Measurements from ENCODE around the gene RAD51B. TPM values are rescaled to one million over a fixed set of nuclear protein-coding genes. Genes with fewer than 3 reads are reported as not detected.

RAD51B gene
- total RNA-seq, 1 experiment from 2014 or later = 20.0 TPM

DNA sequence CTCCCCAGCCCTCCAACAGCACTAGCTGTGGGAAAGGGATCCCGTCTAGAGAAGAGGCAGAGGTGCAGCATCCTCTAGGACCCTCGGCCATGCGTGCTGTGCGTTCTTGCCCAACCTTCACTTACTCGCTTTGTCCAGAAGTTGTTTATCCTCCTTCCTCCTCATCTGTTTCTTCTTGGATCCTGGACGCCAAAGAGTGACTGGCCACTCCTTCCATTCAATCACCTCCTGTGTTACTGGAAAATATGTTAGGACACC, 832.8 kb downstream of the RAD51B start (continued):
- no peak for TF ChIP-seq POLR2AphosphoS5 (IDR thresholded peaks at IDR 0.05; ENCODE audit: low read depth, low read length)
- no peak for TF ChIP-seq SP1 (IDR thresholded peaks at IDR 0.05; ENCODE audit: low read depth)

DNA sequence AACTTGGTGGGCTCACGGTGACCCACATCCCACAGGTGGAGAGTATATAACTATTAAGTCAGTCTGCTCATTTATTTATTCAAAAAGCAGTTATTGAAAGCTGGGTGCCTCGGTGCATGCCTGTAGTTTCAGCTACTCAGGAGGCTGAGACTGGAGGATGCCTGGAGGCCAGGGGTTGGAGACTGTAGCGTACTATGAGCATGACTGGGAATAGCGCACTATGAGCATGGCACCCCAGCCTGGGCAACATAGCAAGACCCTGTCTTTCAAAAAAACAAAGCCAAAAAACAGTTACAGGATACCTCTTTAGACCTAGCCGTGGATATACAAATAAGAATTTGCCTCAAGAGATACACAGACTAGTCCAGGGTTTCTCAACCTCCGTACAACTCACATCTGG, 833.5 kb downstream of the RAD51B start:
- intact Hi-C loops (cut with micrococcal nuclease) = no loop called here
- no TSS peak for BruUV-seq (replicated peaks)
- Histone ChIP-seq H3K4me3 (replicated peaks in 1 of 2; ENCODE audit: low read depth in 1 of 2, low read length in 2 of 2) (no peak overlapping the region), H2AFZ (ENCODE audit: low read depth, low read length, poor library complexity, severe bottlenecking) (no peak overlapping the region), H3K9me3 (ENCODE audit: control insufficient read depth in 1 of 2, insufficient read depth in 1 of 2, low read depth in 1 of 2, low read length in 2 of 2) (no peaks in the 10 kb centered on the region), H3K4me1 (ENCODE audit: control insufficient read depth in 1 of 2, insufficient read depth in 2 of 2, low read length in 2 of 2) (peaks cover 9 to 16% of the 10 kb centered on the region in 2 experiments; a peak in 2 of 4 replicates), H3K27ac (ENCODE audit: low read depth, low read length) (no peak overlapping the region), H3K9ac (ENCODE audit: low read length) (no peak overlapping the region), H3K36me3 (ENCODE audit: control insufficient read depth in 1 of 2, insufficient read depth in 2 of 2, low read length in 2 of 2) (no peaks in the 10 kb centered on the region), H3K9me2 (ENCODE audit: insufficient read depth) (no peaks in the 10 kb centered on the region), H3K79me2 (ENCODE audit: insufficient read depth, low read length) (no peaks in the 10 kb centered on the region), H3K4me2 (ENCODE audit: low read length) (no peak overlapping the region), H3K27me3 (ENCODE audit: insufficient read depth, low read length) (no peaks in the 10 kb centered on the region), H4K20me1 (ENCODE audit: insufficient read depth) (no peaks in the 10 kb centered on the region)
- ATAC-seq (no peak), DNase-seq (ENCODE audit: low read depth, low spot score) (no peak)
- POLR2A ChIA-PET = no interaction called here
- RAD21 ChIA-PET (ENCODE audit: low non-redundant PET in 1 of 2, low total read pairs in 2 of 2, uncharacterized antibody in 2 of 2, unreplicated experiment in 2 of 2) = no interaction called here
- CTCF ChIA-PET = no interaction called here
- TF ChIP-seq POLR2A (IDR thresholded peaks at IDR 0.05; ENCODE audit: borderline replicate concordance, extremely low read depth, insufficient read depth, insufficient read length) = no peak
- no peak for TF ChIP-seq EGR1 (IDR thresholded peaks at IDR 0.05; ENCODE audit: low read depth)
- TF ChIP-seq ZFX (IDR thresholded peaks at IDR 0.05) = no peak
- TF ChIP-seq JUND (IDR thresholded peaks at IDR 0.05) = no peak
- no peak for TF ChIP-seq TCF7L2 (IDR thresholded peaks at IDR 0.05; ENCODE audit: borderline replicate concordance, extremely low read depth, insufficient read depth, insufficient read length)
- no peak for TF ChIP-seq SP1 (IDR thresholded peaks at IDR 0.05; ENCODE audit: low read depth)
- TF ChIP-seq, protein P1, sequence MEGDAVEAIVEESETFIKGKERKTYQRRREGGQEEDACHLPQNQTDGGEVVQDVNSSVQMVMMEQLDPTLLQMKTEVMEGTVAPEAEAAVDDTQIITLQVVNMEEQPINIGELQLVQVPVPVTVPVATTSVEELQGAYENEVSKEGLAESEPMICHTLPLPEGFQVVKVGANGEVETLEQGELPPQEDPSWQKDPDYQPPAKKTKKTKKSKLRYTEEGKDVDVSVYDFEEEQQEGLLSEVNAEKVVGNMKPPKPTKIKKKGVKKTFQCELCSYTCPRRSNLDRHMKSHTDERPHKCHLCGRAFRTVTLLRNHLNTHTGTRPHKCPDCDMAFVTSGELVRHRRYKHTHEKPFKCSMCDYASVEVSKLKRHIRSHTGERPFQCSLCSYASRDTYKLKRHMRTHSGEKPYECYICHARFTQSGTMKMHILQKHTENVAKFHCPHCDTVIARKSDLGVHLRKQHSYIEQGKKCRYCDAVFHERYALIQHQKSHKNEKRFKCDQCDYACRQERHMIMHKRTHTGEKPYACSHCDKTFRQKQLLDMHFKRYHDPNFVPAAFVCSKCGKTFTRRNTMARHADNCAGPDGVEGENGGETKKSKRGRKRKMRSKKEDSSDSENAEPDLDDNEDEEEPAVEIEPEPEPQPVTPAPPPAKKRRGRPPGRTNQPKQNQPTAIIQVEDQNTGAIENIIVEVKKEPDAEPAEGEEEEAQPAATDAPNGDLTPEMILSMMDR (IDR thresholded peaks at IDR 0.05 in 2 of 3, conservative IDR thresholded peaks at IDR 0.05 in 1 of 3; ENCODE audit: borderline replicate concordance in 1 of 3, insufficient read depth in 1 of 3, low read depth in 2 of 3, low read length in 2 of 3) = no peak
- no peak for TF ChIP-seq ZNF274 (IDR thresholded peaks at IDR 0.05; ENCODE audit: low read depth, low read length)
- TF ChIP-seq, protein P2, sequence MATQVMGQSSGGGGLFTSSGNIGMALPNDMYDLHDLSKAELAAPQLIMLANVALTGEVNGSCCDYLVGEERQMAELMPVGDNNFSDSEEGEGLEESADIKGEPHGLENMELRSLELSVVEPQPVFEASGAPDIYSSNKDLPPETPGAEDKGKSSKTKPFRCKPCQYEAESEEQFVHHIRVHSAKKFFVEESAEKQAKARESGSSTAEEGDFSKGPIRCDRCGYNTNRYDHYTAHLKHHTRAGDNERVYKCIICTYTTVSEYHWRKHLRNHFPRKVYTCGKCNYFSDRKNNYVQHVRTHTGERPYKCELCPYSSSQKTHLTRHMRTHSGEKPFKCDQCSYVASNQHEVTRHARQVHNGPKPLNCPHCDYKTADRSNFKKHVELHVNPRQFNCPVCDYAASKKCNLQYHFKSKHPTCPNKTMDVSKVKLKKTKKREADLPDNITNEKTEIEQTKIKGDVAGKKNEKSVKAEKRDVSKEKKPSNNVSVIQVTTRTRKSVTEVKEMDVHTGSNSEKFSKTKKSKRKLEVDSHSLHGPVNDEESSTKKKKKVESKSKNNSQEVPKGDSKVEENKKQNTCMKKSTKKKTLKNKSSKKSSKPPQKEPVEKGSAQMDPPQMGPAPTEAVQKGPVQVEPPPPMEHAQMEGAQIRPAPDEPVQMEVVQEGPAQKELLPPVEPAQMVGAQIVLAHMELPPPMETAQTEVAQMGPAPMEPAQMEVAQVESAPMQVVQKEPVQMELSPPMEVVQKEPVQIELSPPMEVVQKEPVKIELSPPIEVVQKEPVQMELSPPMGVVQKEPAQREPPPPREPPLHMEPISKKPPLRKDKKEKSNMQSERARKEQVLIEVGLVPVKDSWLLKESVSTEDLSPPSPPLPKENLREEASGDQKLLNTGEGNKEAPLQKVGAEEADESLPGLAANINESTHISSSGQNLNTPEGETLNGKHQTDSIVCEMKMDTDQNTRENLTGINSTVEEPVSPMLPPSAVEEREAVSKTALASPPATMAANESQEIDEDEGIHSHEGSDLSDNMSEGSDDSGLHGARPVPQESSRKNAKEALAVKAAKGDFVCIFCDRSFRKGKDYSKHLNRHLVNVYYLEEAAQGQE (IDR thresholded peaks at IDR 0.05; ENCODE audit: low read depth) = no peak
- no peak for TF ChIP-seq FOSL1 (IDR thresholded peaks at IDR 0.05; ENCODE audit: low read depth)
- TF ChIP-seq SIN3A (IDR thresholded peaks at IDR 0.05; ENCODE audit: low read depth) = no peak
- TF ChIP-seq POLR2AphosphoS5 (IDR thresholded peaks at IDR 0.05; ENCODE audit: low read depth, low read length) = no peak
- no peak for TF ChIP-seq CBX3 (IDR thresholded peaks at IDR 0.05; ENCODE audit: low read depth)
- TF ChIP-seq EZH2phosphoT487 (IDR thresholded peaks at IDR 0.05; ENCODE audit: borderline replicate concordance) = no peak
- TF ChIP-seq, protein P3, sequence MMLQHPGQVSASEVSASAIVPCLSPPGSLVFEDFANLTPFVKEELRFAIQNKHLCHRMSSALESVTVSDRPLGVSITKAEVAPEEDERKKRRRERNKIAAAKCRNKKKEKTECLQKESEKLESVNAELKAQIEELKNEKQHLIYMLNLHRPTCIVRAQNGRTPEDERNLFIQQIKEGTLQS (IDR thresholded peaks at IDR 0.05) = no peak
- no peak for TF ChIP-seq YY1 (IDR thresholded peaks at IDR 0.05; ENCODE audit: extremely low read depth, insufficient replicate concordance, low read depth, low read length)
- TF ChIP-seq EZH2 (IDR thresholded peaks at IDR 0.05) = no peak
- TF ChIP-seq, protein P4, sequence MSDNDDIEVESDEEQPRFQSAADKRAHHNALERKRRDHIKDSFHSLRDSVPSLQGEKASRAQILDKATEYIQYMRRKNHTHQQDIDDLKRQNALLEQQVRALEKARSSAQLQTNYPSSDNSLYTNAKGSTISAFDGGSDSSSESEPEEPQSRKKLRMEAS (IDR thresholded peaks at IDR 0.05) = no peak
- no peak for TF ChIP-seq RAD21 (IDR thresholded peaks at IDR 0.05; ENCODE audit: low read depth)
- TF ChIP-seq SRF (IDR thresholded peaks at IDR 0.05; ENCODE audit: low read depth) = no peak

Measured in HCT116 (cell line).